Keratinocyte (primary cell): ENCODE results near the gene PTPRN2.

Experiments
- EZH2 ChIP-seq: IDR thresholded peaks from one replicate; pipeline ENCODE4 v1.6.1; 2012; ENCODE audit warnings: inconsistent platforms, mild to moderate bottlenecking, low read length, moderate library complexity
- TF ChIP-seq, protein P1 (sequence below), 3 experiments: IDR thresholded peaks in 1 of 3; conservative IDR thresholded peaks in 1 of 3; optimal IDR thresholded peaks in 1 of 3; 2 replicates in 2 of 3; 3 replicates in 1 of 3; pipeline versions ENCODE3 to v1.5.1; 2011; ENCODE audit warnings: low read length in 3 of 3, mild to moderate bottlenecking in 3 of 3, moderate library complexity in 2 of 3, control low read depth in 1 of 3, inconsistent platforms in 1 of 3; ENCODE audit not compliant: insufficient read depth in 2 of 3; ENCODE audit errors: extremely low read depth in 1 of 3

DNA sequence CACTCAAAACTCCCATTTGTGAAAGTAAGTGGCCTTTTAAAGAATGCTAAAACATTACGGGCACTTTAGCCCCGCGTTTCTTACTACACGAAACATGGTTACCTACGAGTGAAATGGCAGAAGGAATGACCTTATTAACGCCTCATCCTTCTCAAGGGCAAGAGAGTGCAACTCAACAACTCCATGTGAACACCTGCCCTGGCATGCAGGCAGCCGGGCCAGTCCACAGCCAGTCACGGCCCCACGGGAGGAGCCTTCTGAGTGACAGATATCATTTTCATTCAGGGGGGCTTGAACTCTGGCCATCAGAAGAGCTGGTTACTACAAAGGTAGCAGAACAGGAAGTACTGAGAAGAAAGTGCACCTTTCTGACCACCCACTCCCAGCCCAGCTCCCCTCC, 236.1 kb downstream of the PTPRN2 start:
- TF ChIP-seq, protein P1, sequence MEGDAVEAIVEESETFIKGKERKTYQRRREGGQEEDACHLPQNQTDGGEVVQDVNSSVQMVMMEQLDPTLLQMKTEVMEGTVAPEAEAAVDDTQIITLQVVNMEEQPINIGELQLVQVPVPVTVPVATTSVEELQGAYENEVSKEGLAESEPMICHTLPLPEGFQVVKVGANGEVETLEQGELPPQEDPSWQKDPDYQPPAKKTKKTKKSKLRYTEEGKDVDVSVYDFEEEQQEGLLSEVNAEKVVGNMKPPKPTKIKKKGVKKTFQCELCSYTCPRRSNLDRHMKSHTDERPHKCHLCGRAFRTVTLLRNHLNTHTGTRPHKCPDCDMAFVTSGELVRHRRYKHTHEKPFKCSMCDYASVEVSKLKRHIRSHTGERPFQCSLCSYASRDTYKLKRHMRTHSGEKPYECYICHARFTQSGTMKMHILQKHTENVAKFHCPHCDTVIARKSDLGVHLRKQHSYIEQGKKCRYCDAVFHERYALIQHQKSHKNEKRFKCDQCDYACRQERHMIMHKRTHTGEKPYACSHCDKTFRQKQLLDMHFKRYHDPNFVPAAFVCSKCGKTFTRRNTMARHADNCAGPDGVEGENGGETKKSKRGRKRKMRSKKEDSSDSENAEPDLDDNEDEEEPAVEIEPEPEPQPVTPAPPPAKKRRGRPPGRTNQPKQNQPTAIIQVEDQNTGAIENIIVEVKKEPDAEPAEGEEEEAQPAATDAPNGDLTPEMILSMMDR (optimal IDR thresholded peaks at IDR 0.05 in 1 of 3, IDR thresholded peaks at IDR 0.05 in 1 of 3, conservative IDR thresholded peaks at IDR 0.05 in 1 of 3; ENCODE audit: extremely low read depth in 1 of 3, insufficient read depth in 2 of 3, low read length in 3 of 3) = no peak
- no peak for TF ChIP-seq EZH2
